Loucy (cell line): ENCODE results near the gene KRTAP5-9.
"Not testable (repeated sequence)": the region's sequence is repeated elsewhere in the genome, so short reads cannot be mapped to it uniquely, and the experiment has no call there.

Experiments used
- H2AFZ ChIP-seq: fragments of 200-600 bp; sonication (generic); 2 replicates; pipeline ENCODE4 v1.6.0; 2016; ENCODE audit warnings: antibody characterized with exemption, mild to moderate bottlenecking, low read length, moderate library complexity
- H3F3A ChIP-seq: fragments of 200-600 bp; 2 replicates; pipeline ENCODE4 v1.6.0; 2016; ENCODE audit warnings: antibody characterized with exemption, low read depth, mild to moderate bottlenecking
- H3K27me3 ChIP-seq: fragments of 200-600 bp; sonication (generic); 2 replicates; pipeline ENCODE4 v1.6.1; 2014; ENCODE audit warnings: low read length, mild to moderate bottlenecking; ENCODE audit not compliant: insufficient read depth, poor library complexity, severe bottlenecking
- H3K36me3 ChIP-seq: fragments of 200-600 bp; sonication (generic); 2 replicates; pipeline ENCODE4 v1.6.1; 2016; ENCODE audit warnings: low read length; ENCODE audit not compliant: insufficient read depth
- H3K4me1 ChIP-seq: fragments of 200-600 bp; sonication (generic); 2 replicates; pipeline ENCODE4 v1.5.1; 2014; ENCODE audit warnings: low read length, mild to moderate bottlenecking; ENCODE audit not compliant: insufficient read depth, poor library complexity, severe bottlenecking
- H3K4me2 ChIP-seq: fragments of 200-600 bp; sonication (generic); 2 replicates; pipeline ENCODE4 v1.6.0; 2014; ENCODE audit warnings: antibody characterized with exemption, low read length, low read depth, mild to moderate bottlenecking; ENCODE audit not compliant: poor library complexity, severe bottlenecking
- H3K4me3 ChIP-seq: fragments of 200-600 bp; sonication (generic); 2 replicates; pipeline ENCODE4 v1.5.1; 2014; ENCODE audit warnings: low read length, mild to moderate bottlenecking, mixed read lengths; ENCODE audit not compliant: poor library complexity, severe bottlenecking
- H3K79me2 ChIP-seq: fragments of 200-600 bp; sonication (generic); 2 replicates; pipeline ENCODE4 v1.6.1; 2014; ENCODE audit warnings: low read length; ENCODE audit not compliant: insufficient read depth
- H3K9ac ChIP-seq: fragments of 200-600 bp; sonication (generic); 2 replicates; pipeline ENCODE4 v1.6.0; 2014; ENCODE audit warnings: mild to moderate bottlenecking, low read depth, low read length, moderate library complexity; ENCODE audit not compliant: poor library complexity, severe bottlenecking
- H3K9me2 ChIP-seq: fragments of 200-600 bp; sonication (generic); replicated peaks from 2 replicates; pipeline ENCODE4 v1.6.1; 2016; ENCODE audit warnings: low read depth, low read length, mixed read lengths
- H3K9me3 ChIP-seq: fragments of 200-600 bp; sonication (generic); 2 replicates; pipeline ENCODE4 v1.6.1; 2014; ENCODE audit warnings: mild to moderate bottlenecking, antibody characterized with exemption, low read length, low read depth; ENCODE audit not compliant: insufficient read depth
- H4K20me1 ChIP-seq: fragments of 200-600 bp; sonication (generic); 2 replicates; pipeline ENCODE4 v1.6.0; 2014; ENCODE audit warnings: antibody characterized with exemption, low read length, mild to moderate bottlenecking; ENCODE audit not compliant: insufficient read depth, poor library complexity, severe bottlenecking
- EZH2phosphoT487 ChIP-seq: fragments of 200-600 bp; IDR thresholded peaks from 2 replicates; pipeline ENCODE4 v1.6.1; 2018; ENCODE audit warnings: antibody characterized with exemption, mild to moderate bottlenecking, moderate library complexity, borderline replicate concordance
- TF ChIP-seq, protein P1 (sequence below): fragments of 200-600 bp; sonication (generic); conservative IDR thresholded peaks from 2 replicates; pipeline ENCODE4 v1.5.1; 2014; ENCODE audit warnings: mild to moderate bottlenecking, antibody characterized with exemption, low read length

Gene KRTAP5-9

GRCh38 chr11:71568704-71569349 lies 20.6 kb downstream of the KRTAP5-9 start:
- Histone ChIP-seq H2AFZ (no peak overlapping the region), H3K4me3 (no peak overlapping the region), H3K4me1 (no peaks in the 10 kb centered on the region), H3K9ac (no peak overlapping the region), H3K79me2 (no peaks in the 10 kb centered on the region), H3K9me3 (no peaks in the 10 kb centered on the region), H3F3A (no peaks in the 10 kb centered on the region), H3K36me3 (no peaks in the 10 kb centered on the region), H3K4me2 (no peak overlapping the region), H4K20me1 (no peaks in the 10 kb centered on the region), H3K27me3 (no peaks in the 10 kb centered on the region), H3K9me2 (no peaks in the 10 kb centered on the region)
- no peak for TF ChIP-seq EZH2phosphoT487
- TF ChIP-seq, protein P1, sequence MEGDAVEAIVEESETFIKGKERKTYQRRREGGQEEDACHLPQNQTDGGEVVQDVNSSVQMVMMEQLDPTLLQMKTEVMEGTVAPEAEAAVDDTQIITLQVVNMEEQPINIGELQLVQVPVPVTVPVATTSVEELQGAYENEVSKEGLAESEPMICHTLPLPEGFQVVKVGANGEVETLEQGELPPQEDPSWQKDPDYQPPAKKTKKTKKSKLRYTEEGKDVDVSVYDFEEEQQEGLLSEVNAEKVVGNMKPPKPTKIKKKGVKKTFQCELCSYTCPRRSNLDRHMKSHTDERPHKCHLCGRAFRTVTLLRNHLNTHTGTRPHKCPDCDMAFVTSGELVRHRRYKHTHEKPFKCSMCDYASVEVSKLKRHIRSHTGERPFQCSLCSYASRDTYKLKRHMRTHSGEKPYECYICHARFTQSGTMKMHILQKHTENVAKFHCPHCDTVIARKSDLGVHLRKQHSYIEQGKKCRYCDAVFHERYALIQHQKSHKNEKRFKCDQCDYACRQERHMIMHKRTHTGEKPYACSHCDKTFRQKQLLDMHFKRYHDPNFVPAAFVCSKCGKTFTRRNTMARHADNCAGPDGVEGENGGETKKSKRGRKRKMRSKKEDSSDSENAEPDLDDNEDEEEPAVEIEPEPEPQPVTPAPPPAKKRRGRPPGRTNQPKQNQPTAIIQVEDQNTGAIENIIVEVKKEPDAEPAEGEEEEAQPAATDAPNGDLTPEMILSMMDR = no peak

GRCh38 chr11:71571101-71571850 lies 23.1 kb downstream of the KRTAP5-9 start:
- H3K9ac ChIP-seq = not testable (repeated sequence)

DNA sequence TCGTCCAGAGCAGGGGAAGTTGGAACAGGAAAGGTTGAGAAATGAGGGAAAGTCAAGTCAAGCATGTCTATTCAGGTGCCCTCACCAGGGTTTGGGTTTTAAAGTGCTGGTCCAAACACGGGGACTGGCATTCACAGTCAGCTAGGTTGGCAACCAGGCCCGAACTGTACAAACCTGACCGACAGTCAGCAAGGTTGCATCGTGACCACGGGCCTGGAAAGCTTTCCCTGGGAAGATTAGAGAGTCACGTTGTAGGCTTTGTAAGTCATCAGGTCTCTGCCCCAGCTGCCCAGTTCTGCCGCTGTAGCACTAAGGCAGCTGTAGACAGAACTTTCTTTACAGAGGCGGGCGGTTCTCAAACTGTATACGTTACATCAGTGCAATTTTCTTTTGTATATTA lies 24.6 kb downstream of the KRTAP5-9 start:
- H3K9me3 ChIP-seq = no peaks in the 10 kb centered on the region
- no peak overlapping the region for H2AFZ ChIP-seq
- H3K27me3 ChIP-seq = no peaks in the 10 kb centered on the region
- no peaks in the 10 kb centered on the region for H3K36me3 ChIP-seq
- no peak for TF ChIP-seq EZH2phosphoT487
- TF ChIP-seq, protein P1 = no peak
- H3K4me2 ChIP-seq = no peak overlapping the region
- no peak overlapping the region for H3K9ac ChIP-seq
- no peaks in the 10 kb centered on the region for H3K9me2 ChIP-seq
- H3F3A ChIP-seq = no peaks in the 10 kb centered on the region
- no peak overlapping the region for H3K4me3 ChIP-seq
- H4K20me1 ChIP-seq = no peaks in the 10 kb centered on the region
- H3K79me2 ChIP-seq = no peaks in the 10 kb centered on the region
- no peaks in the 10 kb centered on the region for H3K4me1 ChIP-seq

More at GRCh38 chr11:71571101-71571850, 23.1 kb downstream of the KRTAP5-9 start:
- not testable (repeated sequence) for H3K9me3 ChIP-seq, H3K4me1 ChIP-seq, H3K79me2 ChIP-seq, H3K9me2 ChIP-seq, H2AFZ ChIP-seq, H3K4me3 ChIP-seq, H3K36me3 ChIP-seq, H4K20me1 ChIP-seq, H3K4me2 ChIP-seq, H3F3A ChIP-seq, H3K27me3 ChIP-seq

DNA sequence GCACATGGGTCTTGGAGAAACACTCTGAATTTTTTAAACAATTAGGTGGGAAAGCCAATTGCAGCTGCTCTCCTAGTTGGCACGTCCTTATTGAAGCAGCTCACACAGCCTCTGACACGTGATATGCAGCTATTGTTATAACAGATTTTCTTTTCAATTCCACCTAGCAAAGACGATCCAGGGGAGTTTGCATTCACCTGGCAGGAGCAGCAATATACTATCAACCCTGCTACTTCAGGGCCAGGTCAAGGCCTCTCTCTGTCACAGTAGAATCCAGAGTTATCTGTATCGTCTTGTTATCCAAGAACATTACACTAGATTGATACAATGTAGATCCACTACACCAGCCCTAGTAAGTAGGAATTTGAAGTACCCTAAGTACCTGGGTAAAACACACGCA lies 26.2 kb downstream of the KRTAP5-9 start:
- Histone ChIP-seq H3K4me1 (no peaks in the 10 kb centered on the region), H2AFZ (no peak overlapping the region), H3K79me2 (no peaks in the 10 kb centered on the region), H3F3A (no peaks in the 10 kb centered on the region), H3K9me2 (no peaks in the 10 kb centered on the region), H4K20me1 (no peaks in the 10 kb centered on the region), H3K4me3 (no peak overlapping the region), H3K9ac (no peak overlapping the region), H3K27me3 (no peaks in the 10 kb centered on the region), H3K4me2 (no peak overlapping the region), H3K36me3 (no peaks in the 10 kb centered on the region), H3K9me3 (no peaks in the 10 kb centered on the region)
- TF ChIP-seq, protein P1 = no peak
- no peak for TF ChIP-seq EZH2phosphoT487
